SK-N-SH (cell line): Measurements from ENCODE around the gene GFOD2. TPM values are rescaled to one million over a fixed set of nuclear protein-coding genes. Genes with fewer than 3 reads are reported as not detected.

ENCODE experiments used
- CTCF ChIA-PET: fragments of 300-600, 350-600 bp; formaldehyde crosslinking; extraction: SDS; loops from one replicate; lab custom pipeline; 2021; lab: Yijun Ruan, JAX
- POLR2A ChIA-PET: fragments of 350-600 bp; sonication (Branson Sonifier 250); formaldehyde crosslinking; extraction: SDS; loops from one replicate; lab custom pipeline; 2020; ENCODE audit warnings: antibody characterized with exemption, inconsistent platforms; lab: Yijun Ruan, JAX
- DNase-seq: peaks from one replicate; pipeline ENCODE4 v3.0.0; 2012
- H2AFZ ChIP-seq: fragments of 200-600 bp; sonication (generic); 2 replicates; pipeline ENCODE4 v1.8.1; 2016; ENCODE audit warnings: antibody characterized with exemption, mild to moderate bottlenecking, low read depth
- H3F3A ChIP-seq: fragments of 200-600 bp; sonication (generic); replicated peaks from 2 replicates; pipeline ENCODE3; 2016; ENCODE audit warnings: antibody characterized with exemption, mild to moderate bottlenecking; ENCODE audit not compliant: insufficient read depth
- H3K27ac ChIP-seq, 2 experiments: fragments of 200-500 bp in 1 of 2; fragments of 200-600 bp in 1 of 2; sonication (Bioruptor generic) in 1 of 2; sonication (generic), shearing (Covaris generic) in 1 of 2; 2 replicates each; pipeline versions ENCODE4 v1.5.1 to v1.6.1; 2014 to 2016; ENCODE audit warnings: low read depth in 2 of 2, inconsistent platforms in 1 of 2, low read length in 1 of 2, mild to moderate bottlenecking in 1 of 2, mixed read lengths in 1 of 2
- H3K27me3 ChIP-seq: fragments of 200-600 bp; sonication (generic), shearing (Covaris generic); 2 replicates; pipeline ENCODE4 v1.6.1; 2016; ENCODE audit warnings: mixed run types; ENCODE audit not compliant: insufficient read depth
- H3K36me3 ChIP-seq, 2 experiments: fragments of 200-500 bp in 1 of 2; fragments of 200-600 bp in 1 of 2; sonication (Bioruptor generic) in 1 of 2; sonication (generic) in 1 of 2; replicated peaks in 1 of 2; 2 replicates each; pipeline versions ENCODE3 to v1.5.1; 2014 to 2016; ENCODE audit warnings: low read length in 1 of 2, mild to moderate bottlenecking in 1 of 2; ENCODE audit not compliant: insufficient read depth in 2 of 2, control insufficient read depth in 1 of 2
- H3K4me1 ChIP-seq, 2 experiments: fragments of 200-500 bp in 1 of 2; fragments of 200-600 bp in 1 of 2; sonication (Bioruptor generic) in 1 of 2; sonication (generic), shearing (Covaris generic) in 1 of 2; 2 replicates each; pipeline versions ENCODE4 v1.5.1 to v1.6.1; 2014 to 2016; ENCODE audit warnings: low read depth in 1 of 2, low read length in 1 of 2, mixed run types in 1 of 2; ENCODE audit not compliant: insufficient read depth in 2 of 2, control insufficient read depth in 1 of 2
- H3K4me2 ChIP-seq: fragments of 200-600 bp; sonication (generic), shearing (Covaris generic); 2 replicates; pipeline ENCODE4 v1.6.1; 2017; ENCODE audit warnings: mixed run types
- H3K4me3 ChIP-seq, 2 experiments: fragments of 200-500 bp in 1 of 2; fragments of 200-600 bp in 1 of 2; sonication (Bioruptor generic) in 1 of 2; sonication (generic), shearing (Covaris generic) in 1 of 2; 2 replicates each; pipeline versions ENCODE4 v1.5.1 to v1.8.1; 2014 to 2016; ENCODE audit warnings: low read depth in 2 of 2, inconsistent platforms in 1 of 2, low read length in 1 of 2, mild to moderate bottlenecking in 1 of 2, mixed read lengths in 1 of 2, moderate library complexity in 1 of 2
- H3K79me2 ChIP-seq: fragments of 200-600 bp; sonication (generic); 2 replicates; pipeline ENCODE4 v1.8.1; 2017; ENCODE audit warnings: mild to moderate bottlenecking; ENCODE audit not compliant: insufficient read depth
- H3K9ac ChIP-seq: fragments of 200-600 bp; sonication (generic); 2 replicates; pipeline ENCODE4 v1.6.1; 2017; ENCODE audit warnings: mixed run types
- H3K9me2 ChIP-seq: fragments of 200-600 bp; sonication (generic); 2 replicates; pipeline ENCODE4 v1.6.1; 2017; ENCODE audit warnings: mixed run types
- H3K9me3 ChIP-seq: fragments of 200-600 bp; sonication (generic); 2 replicates; pipeline ENCODE4 v1.6.1; 2017; ENCODE audit warnings: mixed run types, mild to moderate bottlenecking, moderate library complexity
- H4K20me1 ChIP-seq: fragments of 200-600 bp; sonication (generic); 2 replicates; pipeline ENCODE4 v1.6.1; 2017; ENCODE audit warnings: mild to moderate bottlenecking, mixed run types; ENCODE audit not compliant: insufficient read depth
- CTCF ChIP-seq: fragments of 200-600 bp; sonication (generic); IDR thresholded peaks from 2 replicates; pipeline ENCODE4 v1.6.1; 2017; ENCODE audit warnings: antibody characterized with exemption, mild to moderate bottlenecking, moderate library complexity
- EZH2phosphoT487 ChIP-seq: fragments of 200-600 bp; sonication (generic); IDR thresholded peaks from 2 replicates; pipeline ENCODE4 v1.6.1; 2017; ENCODE audit warnings: low read depth, mixed run types, mild to moderate bottlenecking, antibody characterized with exemption, moderate library complexity, borderline replicate concordance
- FOXJ3 ChIP-seq: sonication (generic); formaldehyde crosslinking; IDR thresholded peaks from 2 replicates; pipeline ENCODE4 v1.5.1; 2020; ENCODE audit warnings: mild to moderate bottlenecking, missing genetic modification reagents
- FOXM1 ChIP-seq: IDR thresholded peaks from 2 replicates; pipeline ENCODE4 v1.4.0; 2012; ENCODE audit warnings: low read depth, mild to moderate bottlenecking
- GATA2 ChIP-seq: sonication (generic); formaldehyde crosslinking; IDR thresholded peaks from 2 replicates; pipeline ENCODE4 v1.5.0; 2020; ENCODE audit warnings: mild to moderate bottlenecking, missing genetic modification reagents
- IRF3 ChIP-seq: fragments of 150-350 bp; IDR thresholded peaks from 2 replicates; pipeline ENCODE4 v1.6.1; 2016; ENCODE audit warnings: mild to moderate bottlenecking, low read depth, low read length
- MEF2A ChIP-seq: IDR thresholded peaks from 2 replicates; pipeline ENCODE4 v1.4.0; 2012; ENCODE audit warnings: low read depth, borderline replicate concordance
- NRF1 ChIP-seq: IDR thresholded peaks from 2 replicates; pipeline ENCODE4 v1.6.1; 2012; ENCODE audit warnings: low read depth, mild to moderate bottlenecking, low read length
- PBX3 ChIP-seq: IDR thresholded peaks from 2 replicates; pipeline ENCODE4; 2012
- RFX5 ChIP-seq: IDR thresholded peaks from 2 replicates; pipeline ENCODE4 v1.6.1; 2012; ENCODE audit warnings: mild to moderate bottlenecking, improper control_type of control experiment, low read length
- RXRA ChIP-seq: IDR thresholded peaks from 2 replicates; pipeline ENCODE4 v1.4.0; 2012; ENCODE audit warnings: low read depth, mild to moderate bottlenecking, borderline replicate concordance
- TAF1 ChIP-seq: IDR thresholded peaks from 2 replicates; pipeline ENCODE4 v1.6.1; 2012; ENCODE audit warnings: low read depth, mild to moderate bottlenecking, low read length, moderate library complexity, borderline replicate concordance
- TEAD4 ChIP-seq: IDR thresholded peaks from 2 replicates; pipeline ENCODE4 v1.4.0; 2012; ENCODE audit warnings: mild to moderate bottlenecking, borderline replicate concordance; ENCODE audit not compliant: insufficient read depth
- USF2 ChIP-seq: fragments of 150-350 bp; IDR thresholded peaks from 2 replicates; pipeline ENCODE4 v1.6.1; 2017; ENCODE audit warnings: antibody characterized with exemption, low read length, low read depth, borderline replicate concordance
- ZBTB33 ChIP-seq: IDR thresholded peaks from 2 replicates; pipeline ENCODE4 v1.4.0; 2012; ENCODE audit warnings: low read depth, borderline replicate concordance
- WGBS: methylation state at CpG from one replicate; pipeline ENCODE4 v1.1.6; 2017; ENCODE audit warnings: low lambda C conversion rate; 5-methylcytosine and 5-hydroxymethylcytosine counted together
- polyA plus RNA-seq, 3 experiments: library from polyadenylated mRNA; depleted of rRNA; stranded (reverse); fragments of >200 nt; gene quantifications; 2 replicates each; pipeline ENCODE4 v1.2.3, GENCODE V29; 2012

The GFOD2 gene
- polyA plus RNA-seq, 1 of the 3 experiments (the other 2 are of a cell fraction) = 19.0 TPM

- TF ChIP-seq PBX3 = no peak
Measured at GRCh38 chr16:67718668-67719047, 458 bp downstream of the GFOD2 start (continued).

GRCh38 chr16:67716097-67716496 is 3.0 kb downstream of the GFOD2 start:
- no peak for DNase-seq
- Histone ChIP-seq H3K9me3 (no peaks in the 10 kb centered on the region), H3F3A (no peaks in the 10 kb centered on the region), H3K9ac (no peak overlapping the region), H4K20me1 (peaks cover 17% of the 10 kb centered on the region), H3K9me2 (no peaks in the 10 kb centered on the region), H3K27ac (no peak overlapping the region), H3K4me2 (no peak overlapping the region), H2AFZ (no peak overlapping the region), H3K36me3 (peaks cover 2 to 6% of the 10 kb centered on the region in 2 experiments), H3K4me1 (peaks cover 0 to 14% of the 10 kb centered on the region in 2 experiments; a peak in 2 of 4 replicates), H3K4me3 (no peak overlapping the region), H3K27me3 (no peaks in the 10 kb centered on the region), H3K79me2 (peaks cover 73% of the 10 kb centered on the region)
- WGBS = 97% methylated on average over 2 of the region's 2 CpGs
- ChIA-PET POLR2A (interaction anchor here (0.5 kb wide), 1 partner anchor 136 kb away, joined by 3 read pairs; no protein-coding TSS in a partner anchor), CTCF (interaction anchor here (0.9 to 2.4 kb wide), 3 partner anchors 33 to 154 kb away, joined by 3 to 9 read pairs (median 4); partner anchors contain the start of gene CTCF)
- TF ChIP-seq IRF3 = no peak
- TF ChIP-seq TAF1 = no peak
- no peak for TF ChIP-seq EZH2phosphoT487
- TF ChIP-seq RXRA = no peak
- no peak for TF ChIP-seq PBX3
- TF ChIP-seq RFX5 = no peak
- no peak for TF ChIP-seq MEF2A
- no peak for TF ChIP-seq FOXJ3 (CRISPR knock-in tag)
- no peak for TF ChIP-seq NRF1
- no peak for TF ChIP-seq FOXM1
- no peak for TF ChIP-seq USF2
- no peak for TF ChIP-seq CTCF
- TF ChIP-seq ZBTB33 = no peak
- TF ChIP-seq GATA2 (CRISPR knock-in tag) = no peak
- no peak for TF ChIP-seq TEAD4
